Body of pancreas (tissue), 4 donors: ENCODE results near the gene CLMN. TPM values are rescaled to one million over a fixed set of nuclear protein-coding genes. Genes with fewer than 3 reads are reported as not detected.

Source experiments
- ATAC-seq: fragments of 150-250 bp; one replicate; pipeline ENCODE4 v1.9.1; 2016
- DNase-seq, 4 donors: peaks; one replicate each; pipeline ENCODE4 v3.0.0-alpha.2; 2019
- H3K27ac ChIP-seq, 4 donors: fragments of 200-600 bp; sonication (generic); 1 replicate in 3 of 4; 2 replicates in 1 of 4; pipeline versions ENCODE4 v1.5.1 to v1.6.1; 2016 to 2019; ENCODE audit warnings: mild to moderate bottlenecking in 1 of 4, mixed read lengths in 1 of 4, moderate library complexity in 1 of 4
- H3K27me3 ChIP-seq, 2 donors: fragments of 200-600 bp; sonication (generic); one replicate each; pipeline ENCODE4 v1.6.0; 2016; ENCODE audit warnings: mild to moderate bottlenecking in 1 of 2
- H3K36me3 ChIP-seq, 2 donors: fragments of 200-600 bp; sonication (generic); replicated peaks in 1 of 2; 2 replicates each; pipeline ENCODE4 v1.5.1; 2016; ENCODE audit warnings: low read depth in 2 of 2; ENCODE audit not compliant: insufficient read depth in 1 of 2
- H3K4me1 ChIP-seq: fragments of 200-600 bp; sonication (generic); one replicate; pipeline ENCODE4 v1.6.0; 2016
- H3K4me3 ChIP-seq, 2 donors: fragments of 200-600 bp; sonication (generic); 1 replicate in 1 of 2; 2 replicates in 1 of 2; pipeline ENCODE4 v1.5.1; 2016 to 2019
- H3K9me3 ChIP-seq, 3 donors: fragments of 200-600 bp; sonication (generic); 1 replicate in 2 of 3; 2 replicates in 1 of 3; pipeline ENCODE4 v1.5.1; 2016
- POLR2A ChIP-seq, 3 donors: fragments of 450-650 bp; IDR thresholded peaks; one replicate each; pipeline ENCODE4 v1.6.1; 2016; ENCODE audit warnings: antibody characterized with exemption in 3 of 3, mild to moderate bottlenecking in 2 of 3
- WGBS, 2 donors: methylation state at CpG; one replicate each; pipeline ENCODE4 v1.1.5; 2017; 5-methylcytosine and 5-hydroxymethylcytosine counted together
- intact Hi-C: fragments of 100-400 bp; cut with DNase I; formaldehyde crosslinking; loops from one replicate; pipeline ENCODE4 v1.15.1; 2023
- total RNA-seq, 2 donors: library from RNA; depleted of rRNA; stranded (reverse); fragments of >200 nt; gene quantifications; one replicate each; pipeline ENCODE4 v1.1.0, GENCODE V29; 2016
- TF ChIP-seq, protein P1 (sequence below), 7 experiments: fragments of 450-650 bp in 4 of 7; fragments of 200-600 bp in 3 of 7; sonication (generic) in 3 of 7; IDR thresholded peaks; one replicate each; pipeline ENCODE4 v1.5.1; 2016 to 2019; ENCODE audit warnings: antibody characterized with exemption in 7 of 7

The CLMN gene
- total RNA-seq, 2 donors from 2014 or later, result 53.7 to 54.7 TPM

DNA sequence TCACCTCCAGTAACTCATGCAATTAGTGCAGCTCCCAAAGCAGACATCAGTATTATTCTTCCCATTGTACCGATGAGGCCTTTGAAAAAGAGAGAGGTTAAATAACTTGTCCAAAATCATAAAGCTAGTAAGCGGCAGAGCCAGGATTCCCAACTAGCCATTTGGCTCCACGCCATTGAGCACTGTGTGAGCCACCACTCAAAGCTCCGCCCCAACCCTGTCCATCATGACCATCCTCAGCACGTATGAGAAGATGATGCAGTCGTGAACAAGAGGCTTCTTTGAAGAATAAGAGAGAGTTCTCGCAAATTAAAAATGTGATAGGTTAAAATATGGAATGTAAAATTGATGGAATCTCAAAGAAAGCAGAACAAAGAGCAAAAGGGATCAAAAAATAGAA is 14.6 kb downstream of the CLMN start:
- no peaks in the 10 kb centered on the region for H3K27me3 ChIP-seq
- no peaks in the 10 kb centered on the region for H3K36me3 ChIP-seq
- H3K9me3 ChIP-seq, result no peaks in the 10 kb centered on the region
- WGBS, 2 donors, result 80 to 84% methylated on average over 7 of the region's 7 CpGs
- H3K4me1 ChIP-seq, result peaks cover 89% of the 10 kb centered on the region
- TF ChIP-seq POLR2A (IDR thresholded peaks at IDR 0.05), result no peak
- TF ChIP-seq, protein P1, sequence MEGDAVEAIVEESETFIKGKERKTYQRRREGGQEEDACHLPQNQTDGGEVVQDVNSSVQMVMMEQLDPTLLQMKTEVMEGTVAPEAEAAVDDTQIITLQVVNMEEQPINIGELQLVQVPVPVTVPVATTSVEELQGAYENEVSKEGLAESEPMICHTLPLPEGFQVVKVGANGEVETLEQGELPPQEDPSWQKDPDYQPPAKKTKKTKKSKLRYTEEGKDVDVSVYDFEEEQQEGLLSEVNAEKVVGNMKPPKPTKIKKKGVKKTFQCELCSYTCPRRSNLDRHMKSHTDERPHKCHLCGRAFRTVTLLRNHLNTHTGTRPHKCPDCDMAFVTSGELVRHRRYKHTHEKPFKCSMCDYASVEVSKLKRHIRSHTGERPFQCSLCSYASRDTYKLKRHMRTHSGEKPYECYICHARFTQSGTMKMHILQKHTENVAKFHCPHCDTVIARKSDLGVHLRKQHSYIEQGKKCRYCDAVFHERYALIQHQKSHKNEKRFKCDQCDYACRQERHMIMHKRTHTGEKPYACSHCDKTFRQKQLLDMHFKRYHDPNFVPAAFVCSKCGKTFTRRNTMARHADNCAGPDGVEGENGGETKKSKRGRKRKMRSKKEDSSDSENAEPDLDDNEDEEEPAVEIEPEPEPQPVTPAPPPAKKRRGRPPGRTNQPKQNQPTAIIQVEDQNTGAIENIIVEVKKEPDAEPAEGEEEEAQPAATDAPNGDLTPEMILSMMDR (IDR thresholded peaks at IDR 0.05), result no peak
- no peak for DNase-seq
- intact Hi-C loops, result no loop called here
- no peak overlapping the region for H3K4me3 ChIP-seq
- ATAC-seq, result no peak
- no peak overlapping the region for H3K27ac ChIP-seq

DNA sequence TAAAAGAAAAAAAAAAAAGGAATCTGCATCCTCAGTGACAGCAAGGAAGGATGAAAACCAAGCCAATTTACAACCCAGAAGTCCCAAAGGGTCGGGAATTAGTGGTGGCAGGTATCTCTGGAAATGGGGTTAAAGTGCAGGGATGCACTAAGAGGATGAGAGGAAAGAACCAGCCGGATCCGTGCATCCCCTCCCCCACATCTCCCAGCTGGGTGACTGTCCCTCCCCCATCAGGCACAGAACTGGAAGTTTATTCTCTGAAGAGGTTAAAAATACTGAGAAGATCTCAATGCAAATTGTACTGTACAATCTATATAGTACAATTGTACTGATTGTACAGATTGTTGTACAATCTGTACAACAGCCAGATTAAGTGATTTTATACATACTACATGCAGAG is 15.4 kb downstream of the CLMN start:
- H3K9me3 ChIP-seq, result no peaks in the 10 kb centered on the region
- no peak overlapping the region for H3K27ac ChIP-seq
- no peaks in the 10 kb centered on the region for H3K36me3 ChIP-seq
- ATAC-seq (no peak), DNase-seq (no peak)
- no peak for TF ChIP-seq POLR2A (IDR thresholded peaks at IDR 0.05)
- TF ChIP-seq, protein P1 (IDR thresholded peaks at IDR 0.05), result no peak
- H3K27me3 ChIP-seq, result no peaks in the 10 kb centered on the region
- 67 to 70% methylated on average over 3 of the region's 3 CpGs for WGBS, 2 donors
- H3K4me1 ChIP-seq, result peaks cover 89% of the 10 kb centered on the region
- intact Hi-C loops, result no loop called here
- no peak overlapping the region for H3K4me3 ChIP-seq

DNA sequence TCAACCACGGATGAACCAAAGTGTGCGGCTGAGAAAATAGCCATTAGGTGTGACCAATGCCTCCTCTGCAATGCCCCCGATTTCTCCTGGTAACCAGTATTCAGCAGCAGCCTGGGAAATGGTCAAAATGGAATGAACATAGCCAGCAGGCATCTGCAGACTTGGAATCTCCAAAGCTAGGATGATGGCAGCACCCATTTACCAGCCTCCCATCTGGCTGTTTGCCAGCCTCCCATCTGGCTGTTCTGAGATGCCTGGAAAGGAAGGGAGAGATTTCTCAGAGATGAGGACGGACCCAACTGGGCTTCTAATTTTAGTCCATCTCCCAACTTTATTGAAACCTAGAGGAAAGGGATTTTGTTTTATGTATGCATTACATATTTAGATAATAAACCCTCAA is 16.2 kb downstream of the CLMN start:
- Histone ChIP-seq H3K27ac (peak overlapping the region in 2 of 4 donors; percentile 24 to 60), H3K4me1 (peaks cover 84% of the 10 kb centered on the region), H3K27me3 (no peaks in the 10 kb centered on the region), H3K36me3 (no peaks in the 10 kb centered on the region), H3K9me3 (no peaks in the 10 kb centered on the region), H3K4me3 (no peak overlapping the region)
- TF ChIP-seq POLR2A (IDR thresholded peaks at IDR 0.05), result no peak
- TF ChIP-seq, protein P1 (IDR thresholded peaks at IDR 0.05), result no peak
- DNase-seq, result no peak
- 88 to 92% methylated on average over 4 of the region's 4 CpGs for WGBS, 2 donors
- ATAC-seq, result no peak
- intact Hi-C loops, result no loop called here

DNA sequence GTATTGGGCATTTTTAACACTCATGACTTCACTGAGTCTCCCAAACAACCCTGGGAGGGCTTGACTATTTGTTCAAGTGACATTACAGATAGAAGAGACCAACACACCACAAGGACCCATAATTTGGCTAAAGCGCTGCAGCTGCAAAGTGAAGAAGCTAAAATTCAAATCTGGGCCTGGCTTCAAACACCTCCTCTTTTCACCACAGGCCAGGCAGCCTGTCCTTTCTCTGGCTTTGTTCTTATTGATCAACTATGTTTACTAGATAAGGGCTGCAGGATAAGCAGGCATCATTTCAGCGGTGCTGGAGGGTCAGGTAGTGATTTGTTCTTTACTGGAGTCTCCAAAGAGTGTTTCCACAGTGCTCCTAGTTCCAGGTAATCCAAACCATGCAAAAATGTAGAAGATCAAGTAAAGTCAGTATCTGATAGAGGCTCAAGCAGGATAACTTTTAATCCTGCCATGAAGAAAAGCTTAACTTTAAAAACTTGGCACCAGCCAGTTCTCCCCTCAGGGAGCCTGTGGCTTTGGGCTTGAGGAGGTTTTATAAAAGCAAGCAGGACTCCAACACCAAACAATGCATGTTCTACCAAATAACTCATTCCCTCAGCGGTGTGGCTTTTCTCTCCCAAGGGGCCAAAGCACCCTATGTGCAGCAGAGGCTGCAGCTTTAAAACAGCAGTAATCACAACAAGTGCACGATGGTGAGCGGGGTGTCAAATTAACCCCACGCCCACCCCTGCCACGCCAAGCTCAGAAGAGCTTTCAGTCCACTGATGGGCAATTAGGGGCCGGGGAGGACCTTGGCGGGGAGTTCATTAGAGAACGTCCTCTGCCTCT is 16.8 kb downstream of the CLMN start:
- ATAC-seq (no peak), DNase-seq (no peak)
- TF ChIP-seq, protein P1 (IDR thresholded peaks at IDR 0.05), result no peak
- no peak for TF ChIP-seq POLR2A (IDR thresholded peaks at IDR 0.05)
- intact Hi-C loops, result no loop called here
- Histone ChIP-seq H3K4me1 (peaks cover 77% of the 10 kb centered on the region), H3K9me3 (no peaks in the 10 kb centered on the region), H3K27me3 (no peaks in the 10 kb centered on the region), H3K27ac (peak overlapping the region in 3 of 4 donors; percentile 24 to 60 (median 31)), H3K4me3 (no peak overlapping the region), H3K36me3 (no peaks in the 10 kb centered on the region)
- 66 to 76% methylated on average over 10 of the region's 10 CpGs for WGBS, 2 donors
